ENCODE results near the gene EXOC4. TPM values are rescaled to one million over a fixed set of nuclear protein-coding genes. Genes with fewer than 3 reads are reported as not detected.
A peak's percentile ranks its signal among the peaks of the same experiment; 100 is the strongest.
"Not testable (repeated sequence)": the region's sequence is repeated elsewhere in the genome, so short reads cannot be mapped to it uniquely, and the experiment has no call there.

Gene EXOC4
- total RNA-seq, 2 donors from 2014 or later, result 48.9 to 102 TPM

- intact Hi-C loops (cut with DNase I), result no loop called here
- no peaks in the 10 kb centered on the region for H3K27me3 ChIP-seq (replicated peaks; ENCODE audit: insufficient read depth)
- no peaks in the 10 kb centered on the region for H3K9me3 ChIP-seq
- no peak overlapping the region for H3K4me3 ChIP-seq
- H3K4me1 ChIP-seq (replicated peaks), result no peaks in the 10 kb centered on the region
- H3K36me3 ChIP-seq, result no peaks in the 10 kb centered on the region
- TF ChIP-seq POLR2AphosphoS5 (IDR thresholded peaks at IDR 0.05) (no peak), POLR2A (IDR thresholded peaks at IDR 0.05) (no peak)
- TF ChIP-seq, protein P1, sequence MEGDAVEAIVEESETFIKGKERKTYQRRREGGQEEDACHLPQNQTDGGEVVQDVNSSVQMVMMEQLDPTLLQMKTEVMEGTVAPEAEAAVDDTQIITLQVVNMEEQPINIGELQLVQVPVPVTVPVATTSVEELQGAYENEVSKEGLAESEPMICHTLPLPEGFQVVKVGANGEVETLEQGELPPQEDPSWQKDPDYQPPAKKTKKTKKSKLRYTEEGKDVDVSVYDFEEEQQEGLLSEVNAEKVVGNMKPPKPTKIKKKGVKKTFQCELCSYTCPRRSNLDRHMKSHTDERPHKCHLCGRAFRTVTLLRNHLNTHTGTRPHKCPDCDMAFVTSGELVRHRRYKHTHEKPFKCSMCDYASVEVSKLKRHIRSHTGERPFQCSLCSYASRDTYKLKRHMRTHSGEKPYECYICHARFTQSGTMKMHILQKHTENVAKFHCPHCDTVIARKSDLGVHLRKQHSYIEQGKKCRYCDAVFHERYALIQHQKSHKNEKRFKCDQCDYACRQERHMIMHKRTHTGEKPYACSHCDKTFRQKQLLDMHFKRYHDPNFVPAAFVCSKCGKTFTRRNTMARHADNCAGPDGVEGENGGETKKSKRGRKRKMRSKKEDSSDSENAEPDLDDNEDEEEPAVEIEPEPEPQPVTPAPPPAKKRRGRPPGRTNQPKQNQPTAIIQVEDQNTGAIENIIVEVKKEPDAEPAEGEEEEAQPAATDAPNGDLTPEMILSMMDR (IDR thresholded peaks at IDR 0.05), result no peak
- DNase-seq (ENCODE audit: low spot score), result no peak
- no peak overlapping the region for H3K27ac ChIP-seq
- 96% methylated on average over 5 of the region's 5 CpGs for WGBS
These were observed 386.0 kb downstream of the EXOC4 start for GRCh38 chr7:133638857-133639256.

DNA sequence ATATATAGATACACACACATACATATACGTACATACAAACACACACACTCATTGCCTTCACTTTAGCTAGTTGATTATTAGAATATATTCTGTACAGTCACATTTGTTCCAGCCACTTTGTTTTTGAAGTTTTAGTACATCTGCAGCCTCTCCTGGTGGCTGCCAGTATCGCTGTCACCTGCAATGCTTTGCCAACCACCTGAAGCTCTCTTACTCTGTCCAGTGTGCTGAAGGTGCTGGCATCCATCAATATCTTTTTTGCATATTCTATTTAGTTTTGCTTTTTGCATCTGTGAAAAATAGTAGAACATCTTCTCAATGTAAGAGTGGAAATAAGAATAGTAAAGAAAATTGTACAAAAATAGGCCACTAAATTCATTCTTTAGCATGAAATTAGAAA is 388.6 kb downstream of the EXOC4 start:
- no peak for TF ChIP-seq POLR2AphosphoS5 (IDR thresholded peaks at IDR 0.05)
- TF ChIP-seq POLR2A (IDR thresholded peaks at IDR 0.05), result no peak
- TF ChIP-seq, protein P1 (IDR thresholded peaks at IDR 0.05), result no peak
- Histone ChIP-seq H3K27ac (no peak overlapping the region), H3K4me3 (no peak overlapping the region), H3K9me3 (no peaks in the 10 kb centered on the region), H3K36me3 (no peaks in the 10 kb centered on the region), H3K27me3 (replicated peaks; ENCODE audit: insufficient read depth) (no peaks in the 10 kb centered on the region), H3K4me1 (replicated peaks) (no peaks in the 10 kb centered on the region)
- WGBS, result 83% methylated on average over 2 of the region's 2 CpGs
- DNase-seq (ENCODE audit: low spot score), result no peak
- intact Hi-C loops (cut with DNase I), result no loop called here

- Histone ChIP-seq H3K4me1 (replicated peaks) (no peaks in the 10 kb centered on the region), H3K9me3 (no peaks in the 10 kb centered on the region), H3K36me3 (no peaks in the 10 kb centered on the region), H3K27me3 (replicated peaks; ENCODE audit: insufficient read depth) (no peaks in the 10 kb centered on the region), H3K4me3 (no peak overlapping the region), H3K27ac (no peak overlapping the region)
- DNase-seq (ENCODE audit: low spot score), result no peak
- WGBS, result 89% methylated on average over 2 of the region's 2 CpGs
- intact Hi-C loops (cut with DNase I), result no loop called here
- TF ChIP-seq POLR2AphosphoS5 (IDR thresholded peaks at IDR 0.05) (no peak), POLR2A (IDR thresholded peaks at IDR 0.05) (no peak)
- TF ChIP-seq, protein P1 (IDR thresholded peaks at IDR 0.05), result no peak
These were observed 390.0 kb downstream of the EXOC4 start for GRCh38 chr7:133642907-133643306.

GRCh38 chr7:133643652-133644051 is 390.8 kb downstream of the EXOC4 start:
- intact Hi-C loops (cut with DNase I); H3K4me3 ChIP-seq; H3K27ac ChIP-seq; H3K36me3 ChIP-seq; H3K9me3 ChIP-seq; DNase-seq (ENCODE audit: low spot score); H3K27me3 ChIP-seq (replicated peaks; ENCODE audit: insufficient read depth); H3K4me1 ChIP-seq (replicated peaks): not testable (repeated sequence)
- 87% methylated on average over 5 of the region's 5 CpGs for WGBS

- Histone ChIP-seq H3K27me3 (replicated peaks; ENCODE audit: insufficient read depth) (no peaks in the 10 kb centered on the region), H3K36me3 (no peaks in the 10 kb centered on the region), H3K9me3 (no peaks in the 10 kb centered on the region), H3K27ac (no peak overlapping the region), H3K4me1 (replicated peaks) (no peaks in the 10 kb centered on the region), H3K4me3 (no peak overlapping the region)
- TF ChIP-seq, protein P1 (IDR thresholded peaks at IDR 0.05), result no peak
- TF ChIP-seq POLR2A (IDR thresholded peaks at IDR 0.05) (no peak), POLR2AphosphoS5 (IDR thresholded peaks at IDR 0.05) (no peak)
- intact Hi-C loops (cut with DNase I), result no loop called here
- WGBS, result 18% methylated on average over 2 of the region's 2 CpGs
- DNase-seq (ENCODE audit: low spot score), result peak; percentile 5
These were observed 393.1 kb downstream of the EXOC4 start for GRCh38 chr7:133645884-133646391.
